Measurements from ENCODE around the gene MYL7. TPM values are rescaled to one million over a fixed set of nuclear protein-coding genes. Genes with fewer than 3 reads are reported as not detected.

The MYL7 gene
- total RNA-seq, 1 experiment from 2014 or later: not detected

GRCh38 chr7:44158873-44159631 lies 17.9 kb upstream of the MYL7 start:
- POLR2A ChIA-PET: interaction anchor here (0.6 kb wide), 1 partner anchor 18 kb away, joined by 3 read pairs; the partner anchor contains the start of gene MYL7
- H3K4me1 ChIP-seq (ENCODE audit: control insufficient read depth, insufficient read depth, low read length): 0 out of 2 replicates have a peak, but pooled peaks cover 4% of the 10 kb centered on the region
- intact Hi-C loops (cut with micrococcal nuclease; ENCODE audit: unreplicated experiment) (no loop called here), in situ Hi-C loops (cut with HindIII; ENCODE audit: low pct_unique_long_range_greater_than_20kb, low sequenced_read_pairs) (no loop called here)
- H3K9me3 ChIP-seq (ENCODE audit: control insufficient read depth, insufficient read depth, low read depth, low read length): no peaks in the 10 kb centered on the region
- H3K4me3 ChIP-seq (ENCODE audit: low read depth in 2 of 2, low read length in 2 of 2): no peak overlapping the region
- CTCF ChIA-PET: no interaction called here
- no TSS peak for BruUV-seq (replicated peaks)
- ATAC-seq (no peak), DNase-seq (ENCODE audit: low read depth, low spot score) (no peak)
- no peaks in the 10 kb centered on the region for H3K27me3 ChIP-seq (ENCODE audit: control insufficient read depth, insufficient read depth, low read length)
- H3K36me3 ChIP-seq (ENCODE audit: control insufficient read depth, insufficient read depth, low read length): no peaks in the 10 kb centered on the region
- no peak for TF ChIP-seq REST (IDR thresholded peaks at IDR 0.05; ENCODE audit: insufficient read depth in 1 of 2, low read depth in 2 of 2, low read length in 1 of 2)
- TF ChIP-seq SIN3A (IDR thresholded peaks at IDR 0.05; ENCODE audit: borderline replicate concordance, insufficient read depth, low read depth, low read length): no peak
- no peak for TF ChIP-seq CTCF (IDR thresholded peaks at IDR 0.05)
- no peak for TF ChIP-seq POLR2AphosphoS5 (IDR thresholded peaks at IDR 0.05; ENCODE audit: low read depth, low read length)
- TF ChIP-seq TCF7L2 (IDR thresholded peaks at IDR 0.05; ENCODE audit: low read depth, low read length): no peak
- H3K27ac ChIP-seq (ENCODE audit: low read length): no peak overlapping the region

- no peak overlapping the region for H3K4me3 ChIP-seq (ENCODE audit: low read depth in 2 of 2, low read length in 2 of 2)
- DNase-seq (ENCODE audit: low read depth, low spot score): no peak
- H3K36me3 ChIP-seq (ENCODE audit: control insufficient read depth, insufficient read depth, low read length): no peaks in the 10 kb centered on the region
- POLR2A ChIA-PET: interaction anchor here (0.6 kb wide), 1 partner anchor 17 kb away, joined by 3 read pairs; the partner anchor contains the start of gene MYL7
- no peak for ATAC-seq
- intact Hi-C loops (cut with micrococcal nuclease; ENCODE audit: unreplicated experiment) (no loop called here), in situ Hi-C loops (cut with HindIII; ENCODE audit: low pct_unique_long_range_greater_than_20kb, low sequenced_read_pairs) (no loop called here)
- BruUV-seq (replicated peaks): no TSS peak
- 0 out of 2 replicates have a peak, but pooled peaks cover 4% of the 10 kb centered on the region for H3K4me1 ChIP-seq (ENCODE audit: control insufficient read depth, insufficient read depth, low read length)
- H3K27me3 ChIP-seq (ENCODE audit: control insufficient read depth, insufficient read depth, low read length): no peaks in the 10 kb centered on the region
- CTCF ChIA-PET: no interaction called here
- H3K9me3 ChIP-seq (ENCODE audit: control insufficient read depth, insufficient read depth, low read depth, low read length): no peaks in the 10 kb centered on the region
- TF ChIP-seq SIN3A (IDR thresholded peaks at IDR 0.05; ENCODE audit: borderline replicate concordance, insufficient read depth, low read depth, low read length) (no peak), TCF7L2 (IDR thresholded peaks at IDR 0.05; ENCODE audit: low read depth, low read length) (no peak), REST (IDR thresholded peaks at IDR 0.05; ENCODE audit: insufficient read depth in 1 of 2, low read depth in 2 of 2, low read length in 1 of 2) (no peak), POLR2AphosphoS5 (IDR thresholded peaks at IDR 0.05; ENCODE audit: low read depth, low read length) (no peak), CTCF (IDR thresholded peaks at IDR 0.05) (no peak)
- no peak overlapping the region for H3K27ac ChIP-seq (ENCODE audit: low read length)
Observed at GRCh38 chr7:44158096-44158872, 17.2 kb upstream of the MYL7 start.

All from Panc1 (cell line).